Spleen (tissue), 11 donors: ENCODE results near the gene MMEL1. TPM values are rescaled to one million over a fixed set of nuclear protein-coding genes. Genes with fewer than 3 reads are reported as not detected.
A peak's percentile ranks its signal among the peaks of the same experiment; 100 is the strongest.

ENCODE experiments used
- DNase-seq: peaks from one replicate; pipeline ENCODE4 v3.0.0-alpha.2; 2020
- H3K27ac ChIP-seq, 8 donors: fragments of 200-600 bp; sonication (generic) in 7 of 8; 1 replicate in 4 of 8; 2 replicates in 4 of 8; pipeline versions ENCODE4 v1.5.0 to v1.8.0; 2016 to 2021; ENCODE audit warnings: inconsistent platforms in 4 of 8, mild to moderate bottlenecking in 4 of 8, moderate library complexity in 1 of 8
- H3K27me3 ChIP-seq, 7 donors: fragments of 200-600 bp; sonication (generic) in 6 of 7; replicated peaks in 1 of 7; 1 replicate in 4 of 7; 2 replicates in 3 of 7; pipeline versions ENCODE4 v1.5.0 to v1.8.0; 2016 to 2021; ENCODE audit warnings: inconsistent platforms in 3 of 7, mild to moderate bottlenecking in 1 of 7
- H3K36me3 ChIP-seq, 6 donors: fragments of 200-600 bp; sonication (generic) in 5 of 6; 1 replicate in 4 of 6; 2 replicates in 2 of 6; pipeline versions ENCODE4 v1.5.0 to v1.8.0; 2016 to 2021; ENCODE audit warnings: inconsistent platforms in 2 of 6
- H3K4me1 ChIP-seq, 6 donors: fragments of 200-600 bp; sonication (generic) in 5 of 6; 1 replicate in 3 of 6; 2 replicates in 3 of 6; pipeline versions ENCODE4 v1.5.0 to v1.8.0; 2016 to 2021; ENCODE audit warnings: inconsistent platforms in 3 of 6
- H3K4me3 ChIP-seq, 8 donors: fragments of 200-600 bp; sonication (generic) in 7 of 8; 1 replicate in 4 of 8; 2 replicates in 4 of 8; pipeline versions ENCODE4 v1.5.0 to v1.8.0; 2016 to 2021; ENCODE audit warnings: inconsistent platforms in 4 of 8, mild to moderate bottlenecking in 4 of 8, moderate library complexity in 2 of 8
- H3K9me3 ChIP-seq, 8 donors: fragments of 200-600 bp; sonication (generic) in 7 of 8; 1 replicate in 4 of 8; 2 replicates in 4 of 8; pipeline versions ENCODE4 v1.5.0 to v1.8.0; 2016 to 2021; ENCODE audit warnings: inconsistent platforms in 4 of 8
- CTCF ChIP-seq, 11 experiments: fragments of 200-600 bp in 7 of 11; fragments of 450-650 bp in 4 of 11; sonication (generic) in 4 of 11; IDR thresholded peaks in 8 of 11; conservative IDR thresholded peaks in 3 of 11; 1 replicate in 7 of 11; 2 replicates in 4 of 11; pipeline versions ENCODE4 v1.4.0 to v1.8.0; 2016 to 2021; ENCODE audit warnings: antibody characterized with exemption in 11 of 11, inconsistent platforms in 4 of 11, mild to moderate bottlenecking in 1 of 11
- POLR2A ChIP-seq, 3 donors: fragments of 450-650 bp; IDR thresholded peaks; one replicate each; pipeline ENCODE4 v1.5.1; 2017; ENCODE audit warnings: antibody characterized with exemption in 3 of 3, mild to moderate bottlenecking in 1 of 3
- POLR2AphosphoS5 ChIP-seq, 3 donors: sonication (generic); formaldehyde crosslinking; IDR thresholded peaks; one replicate each; pipeline ENCODE4 v1.5.1; 2017; ENCODE audit warnings: antibody characterized with exemption in 3 of 3
- WGBS, 5 donors: extraction: QIAGEN DNeasy Blood & Tissue Kit in 3 of 5; methylation state at CpG; one replicate each; pipeline versions ENCODE4 v1.1.5 to v1.1.7; 2013 to 2018; 5-methylcytosine and 5-hydroxymethylcytosine counted together
- intact Hi-C: fragments of 100-400 bp; cut with DNase I; formaldehyde crosslinking; loops from one replicate; pipeline ENCODE4 v1.15.0; 2023; ENCODE audit warnings: low total_unique reads
- polyA plus RNA-seq, 3 donors: library from polyadenylated mRNA; stranded (reverse); fragments of 200-250 nt; gene quantifications; one replicate each; pipeline ENCODE4 v1.2.1, GENCODE V29; 2013
- total RNA-seq, 7 donors: library from RNA; depleted of rRNA in 3 of 7; stranded (reverse); fragments of >200 nt in 3 of 7; fragmentation: NEBNext Ultra II Directional in 4 of 7; extraction: Animal tissue kit (Norgen Biotek cat#: 25700) in 4 of 7; gene quantifications; one replicate each; pipeline versions ENCODE4 v1.1.0 to v1.2.1, GENCODE V29; 2016 to 2021
- donor health status: healthy with polysubstance abuse.
- donor health status: DM: no; HTN: no; CAD: no; lungs with moderate emphysema.
- donor health status: DM: no; HTN: no; CAD: no.
- donor health status: Bipolar disorder and iron deficiency.
- donor health status: healthy.
- donor health status: DM: no; HTN: no; CAD: no.
- donor health status: DM: yes; HTN: yes; CAD: no.

Gene MMEL1
- total and polyA plus RNA-seq, 10 donors, result 1.9 to 6.4 (median 3.3) TPM; not detected in 1

- peak overlapping the region in 1 of 8 donors; percentile 11 for H3K27ac ChIP-seq
- H3K27me3 ChIP-seq, result no peaks in the 10 kb centered on the region
- no peak for DNase-seq
- H3K36me3 ChIP-seq, result peaks cover 0 to 69% (median 62%) of the 10 kb centered on the region in 6 donors
- WGBS, 5 donors, result 88 to 94% (median 91%) methylated on average over 15 to 24 of the region's 24 CpGs
- H3K4me1 ChIP-seq, result peaks cover 17 to 56% (median 33%) of the 10 kb centered on the region in 6 donors
- intact Hi-C loops, result no loop called here
- TF ChIP-seq POLR2A (IDR thresholded peaks at IDR 0.05) (no peak), POLR2AphosphoS5 (IDR thresholded peaks at IDR 0.05) (peak; percentile 14 to 57 (median 23)), CTCF (IDR thresholded peaks at IDR 0.05 in 8 of 11, conservative IDR thresholded peaks at IDR 0.05 in 3 of 11) (peak in 8 of 11 experiments; percentile 26 to 68 (median 52))
- H3K4me3 ChIP-seq, result no peak overlapping the region
- no peaks in the 10 kb centered on the region for H3K9me3 ChIP-seq
These were observed 70.6 kb downstream of the MMEL1 start for GRCh38 chr1:2561898-2562895.

GRCh38 chr1:2561446-2561845 lies 71.4 kb downstream of the MMEL1 start:
- no peaks in the 10 kb centered on the region for H3K27me3 ChIP-seq
- intact Hi-C loops, result no loop called here
- H3K4me3 ChIP-seq, result no peak overlapping the region
- H3K4me1 ChIP-seq, result peaks cover 20 to 61% (median 36%) of the 10 kb centered on the region in 6 donors
- H3K36me3 ChIP-seq, result peaks cover 0 to 69% (median 62%) of the 10 kb centered on the region in 6 donors
- no peak for TF ChIP-seq CTCF (IDR thresholded peaks at IDR 0.05 in 8 of 11, conservative IDR thresholded peaks at IDR 0.05 in 3 of 11)
- no peak for TF ChIP-seq POLR2AphosphoS5 (IDR thresholded peaks at IDR 0.05)
- no peak for TF ChIP-seq POLR2A (IDR thresholded peaks at IDR 0.05)
- no peak for DNase-seq
- H3K9me3 ChIP-seq, result no peaks in the 10 kb centered on the region
- H3K27ac ChIP-seq, result no peak overlapping the region
- 89 to 94% (median 91%) methylated on average over 11 of the region's 11 CpGs for WGBS, 5 donors

- TF ChIP-seq POLR2AphosphoS5 (IDR thresholded peaks at IDR 0.05) (no peak), POLR2A (IDR thresholded peaks at IDR 0.05) (no peak), CTCF (IDR thresholded peaks at IDR 0.05 in 8 of 11, conservative IDR thresholded peaks at IDR 0.05 in 3 of 11) (no peak)
- H3K9me3 ChIP-seq, result no peaks in the 10 kb centered on the region
- H3K36me3 ChIP-seq, result peaks cover 0 to 69% (median 62%) of the 10 kb centered on the region in 6 donors
- H3K27ac ChIP-seq, result no peak overlapping the region
- H3K4me1 ChIP-seq, result peaks cover 23 to 67% (median 40%) of the 10 kb centered on the region in 6 donors
- intact Hi-C loops, result no loop called here
- no peak overlapping the region for H3K4me3 ChIP-seq
- WGBS, 5 donors, result 91 to 94% (median 92%) methylated on average over 14 to 15 of the region's 15 CpGs; no CpG with 5 or more reads in 1 of the 5 donors
- DNase-seq, result no peak
- H3K27me3 ChIP-seq, result no peaks in the 10 kb centered on the region
These were observed 72.3 kb downstream of the MMEL1 start for GRCh38 chr1:2560299-2561073.
